Thoracic aorta (tissue), 2 donors: ENCODE results near the gene TRIO. TPM values are rescaled to one million over a fixed set of nuclear protein-coding genes. Genes with fewer than 3 reads are reported as not detected.

ENCODE experiments used
- ATAC-seq: fragments of 150-250 bp; one replicate; pipeline ENCODE4 v1.8.0; 2017; ENCODE audit warnings: low read depth; ENCODE audit not compliant: insufficient number of reproducible peaks, low FRiP score
- DNase-seq: peaks from one replicate; pipeline ENCODE4 v3.0.0-alpha.2; 2020; ENCODE audit warnings: low spot score
- H3K27ac ChIP-seq, 2 donors: fragments of 200-600 bp; sonication (generic); 1 replicate in 1 of 2; 2 replicates in 1 of 2; pipeline ENCODE4 v1.5.1; 2016; ENCODE audit warnings: mild to moderate bottlenecking in 2 of 2, moderate library complexity in 2 of 2
- H3K27me3 ChIP-seq: fragments of 200-600 bp; sonication (generic); replicated peaks from 2 replicates; pipeline ENCODE4 v1.6.0; 2016; ENCODE audit warnings: mild to moderate bottlenecking; ENCODE audit not compliant: insufficient read depth
- H3K36me3 ChIP-seq: fragments of 200-600 bp; sonication (generic); one replicate; pipeline ENCODE4 v1.5.1; 2016
- H3K4me1 ChIP-seq, 2 donors: fragments of 200-600 bp; sonication (generic); 1 replicate in 1 of 2; 2 replicates in 1 of 2; pipeline versions ENCODE4 v1.5.1 to v1.6.0; 2016; ENCODE audit warnings: low read depth in 2 of 2, mild to moderate bottlenecking in 1 of 2; ENCODE audit not compliant: control insufficient read depth in 1 of 2
- H3K4me3 ChIP-seq: fragments of 200-600 bp; sonication (generic); 2 replicates; pipeline ENCODE4 v1.5.1; 2016; ENCODE audit warnings: mild to moderate bottlenecking
- H3K9me3 ChIP-seq: fragments of 200-600 bp; sonication (generic); 2 replicates; pipeline ENCODE4 v1.5.1; 2016
- total RNA-seq, 2 donors: library from RNA; depleted of rRNA; stranded (reverse); fragments of >200 nt; gene quantifications; one replicate each; pipeline versions ENCODE4 v1.1.0 to v1.2.3, GENCODE V29; 2016
- TF ChIP-seq, protein P1 (sequence below): fragments of 200-600 bp; sonication (generic); IDR thresholded peaks from one replicate; pipeline ENCODE4 v1.5.1; 2019; ENCODE audit warnings: antibody characterized with exemption

The TRIO gene
- total RNA-seq, 2 donors from 2014 or later = 219 to 300 TPM

- H3K36me3 ChIP-seq = no peaks in the 10 kb centered on the region
- H3K9me3 ChIP-seq = no peaks in the 10 kb centered on the region
- TF ChIP-seq, protein P1, sequence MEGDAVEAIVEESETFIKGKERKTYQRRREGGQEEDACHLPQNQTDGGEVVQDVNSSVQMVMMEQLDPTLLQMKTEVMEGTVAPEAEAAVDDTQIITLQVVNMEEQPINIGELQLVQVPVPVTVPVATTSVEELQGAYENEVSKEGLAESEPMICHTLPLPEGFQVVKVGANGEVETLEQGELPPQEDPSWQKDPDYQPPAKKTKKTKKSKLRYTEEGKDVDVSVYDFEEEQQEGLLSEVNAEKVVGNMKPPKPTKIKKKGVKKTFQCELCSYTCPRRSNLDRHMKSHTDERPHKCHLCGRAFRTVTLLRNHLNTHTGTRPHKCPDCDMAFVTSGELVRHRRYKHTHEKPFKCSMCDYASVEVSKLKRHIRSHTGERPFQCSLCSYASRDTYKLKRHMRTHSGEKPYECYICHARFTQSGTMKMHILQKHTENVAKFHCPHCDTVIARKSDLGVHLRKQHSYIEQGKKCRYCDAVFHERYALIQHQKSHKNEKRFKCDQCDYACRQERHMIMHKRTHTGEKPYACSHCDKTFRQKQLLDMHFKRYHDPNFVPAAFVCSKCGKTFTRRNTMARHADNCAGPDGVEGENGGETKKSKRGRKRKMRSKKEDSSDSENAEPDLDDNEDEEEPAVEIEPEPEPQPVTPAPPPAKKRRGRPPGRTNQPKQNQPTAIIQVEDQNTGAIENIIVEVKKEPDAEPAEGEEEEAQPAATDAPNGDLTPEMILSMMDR = no peak
- peaks cover 29 to 73% of the 10 kb centered on the region in 2 donors for H3K4me1 ChIP-seq
- H3K27me3 ChIP-seq = no peaks in the 10 kb centered on the region
- no peak for ATAC-seq
- DNase-seq = no peak
- no peak overlapping the region for H3K27ac ChIP-seq
- H3K4me3 ChIP-seq = no peak overlapping the region
Measured at GRCh38 chr5:14243766-14244165, 100.6 kb downstream of the TRIO start.

- H3K36me3 ChIP-seq = no peaks in the 10 kb centered on the region
- no peaks in the 10 kb centered on the region for H3K27me3 ChIP-seq
- no peaks in the 10 kb centered on the region for H3K9me3 ChIP-seq
- no peak overlapping the region for H3K27ac ChIP-seq
- DNase-seq = no peak
- no peak overlapping the region for H3K4me3 ChIP-seq
- H3K4me1 ChIP-seq = peaks cover 30 to 76% of the 10 kb centered on the region in 2 donors
- ATAC-seq = no peak
- TF ChIP-seq, protein P1 = no peak
Measured at GRCh38 chr5:14244721-14245120, 101.6 kb downstream of the TRIO start.

- peaks cover 26 to 76% of the 10 kb centered on the region in 2 donors for H3K4me1 ChIP-seq
- no peaks in the 10 kb centered on the region for H3K9me3 ChIP-seq
- H3K4me3 ChIP-seq = no peak overlapping the region
- no peak overlapping the region for H3K27ac ChIP-seq
- H3K27me3 ChIP-seq = no peaks in the 10 kb centered on the region
- no peak for ATAC-seq
- no peaks in the 10 kb centered on the region for H3K36me3 ChIP-seq
- TF ChIP-seq, protein P1 = no peak
- DNase-seq = no peak
Measured at GRCh38 chr5:14245132-14245925, 102.2 kb downstream of the TRIO start.

GRCh38 chr5:14246350-14247053 is 103.4 kb downstream of the TRIO start:
- ATAC-seq = no peak
- no peak overlapping the region for H3K4me3 ChIP-seq
- H3K36me3 ChIP-seq = no peaks in the 10 kb centered on the region
- H3K4me1 ChIP-seq = peaks cover 27 to 76% of the 10 kb centered on the region in 2 donors
- no peak for DNase-seq
- TF ChIP-seq, protein P1 = no peak
- no peak overlapping the region for H3K27ac ChIP-seq
- no peaks in the 10 kb centered on the region for H3K27me3 ChIP-seq
- no peaks in the 10 kb centered on the region for H3K9me3 ChIP-seq

DNA sequence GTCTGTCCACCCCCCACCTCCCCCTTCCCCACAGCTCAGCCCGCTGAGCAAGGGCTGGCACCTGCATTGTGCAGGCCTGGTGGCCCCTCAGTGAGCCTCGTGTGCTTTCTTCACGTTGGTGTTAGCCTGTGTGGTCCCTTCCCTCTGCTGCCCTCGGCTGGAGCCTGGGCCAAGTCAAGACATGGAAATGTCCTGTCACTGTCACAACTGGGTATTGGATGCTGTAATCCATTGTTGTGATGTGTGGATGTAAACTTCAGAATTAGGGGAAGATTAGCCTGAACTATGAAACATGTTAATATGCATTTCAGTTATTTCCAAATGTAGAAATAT is 103.9 kb downstream of the TRIO start:
- Histone ChIP-seq H3K9me3 (no peaks in the 10 kb centered on the region), H3K36me3 (no peaks in the 10 kb centered on the region), H3K27ac (no peak overlapping the region), H3K4me1 (peaks cover 24 to 73% of the 10 kb centered on the region in 2 donors), H3K27me3 (no peaks in the 10 kb centered on the region), H3K4me3 (no peak overlapping the region)
- ATAC-seq (no peak), DNase-seq (no peak)
- TF ChIP-seq, protein P1 = no peak
